Measurements from ENCODE around the gene GDPD3.

Gene GDPD3

GRCh38 chr16:30075503-30076275 lies 37.6 kb downstream of the GDPD3 start, which contains the start of gene PPP4C:
Gene PPP4C (plus strand): TSS chr16:30075994. CDS start chr16:30076378, 384 bp downstream.
- DNase-seq = peak; percentile 85

DNA sequence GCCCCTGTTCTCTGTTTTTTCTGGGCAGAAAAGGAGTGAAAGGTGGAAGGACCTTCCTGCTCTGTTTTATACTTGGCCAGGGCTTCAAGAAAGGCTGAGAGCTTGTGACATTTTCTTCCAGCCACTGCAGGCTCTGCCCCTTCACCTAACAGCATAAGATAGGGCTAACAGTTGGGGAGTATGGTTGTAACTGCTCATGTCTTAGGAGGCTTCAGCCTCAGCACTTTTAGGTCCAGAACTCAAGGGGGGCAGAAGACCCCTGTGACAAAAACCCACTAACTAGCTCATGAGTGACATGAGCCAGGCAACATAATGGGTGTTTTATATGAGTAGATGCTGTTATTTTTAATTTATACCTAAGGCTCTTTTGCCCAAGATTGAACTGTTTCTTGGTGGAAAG lies 42.8 kb downstream of the GDPD3 start:
- DNase-seq = no peak

- no peak for DNase-seq
Measured at GRCh38 chr16:30069611-30070462, 43.5 kb downstream of the GDPD3 start.

DNA sequence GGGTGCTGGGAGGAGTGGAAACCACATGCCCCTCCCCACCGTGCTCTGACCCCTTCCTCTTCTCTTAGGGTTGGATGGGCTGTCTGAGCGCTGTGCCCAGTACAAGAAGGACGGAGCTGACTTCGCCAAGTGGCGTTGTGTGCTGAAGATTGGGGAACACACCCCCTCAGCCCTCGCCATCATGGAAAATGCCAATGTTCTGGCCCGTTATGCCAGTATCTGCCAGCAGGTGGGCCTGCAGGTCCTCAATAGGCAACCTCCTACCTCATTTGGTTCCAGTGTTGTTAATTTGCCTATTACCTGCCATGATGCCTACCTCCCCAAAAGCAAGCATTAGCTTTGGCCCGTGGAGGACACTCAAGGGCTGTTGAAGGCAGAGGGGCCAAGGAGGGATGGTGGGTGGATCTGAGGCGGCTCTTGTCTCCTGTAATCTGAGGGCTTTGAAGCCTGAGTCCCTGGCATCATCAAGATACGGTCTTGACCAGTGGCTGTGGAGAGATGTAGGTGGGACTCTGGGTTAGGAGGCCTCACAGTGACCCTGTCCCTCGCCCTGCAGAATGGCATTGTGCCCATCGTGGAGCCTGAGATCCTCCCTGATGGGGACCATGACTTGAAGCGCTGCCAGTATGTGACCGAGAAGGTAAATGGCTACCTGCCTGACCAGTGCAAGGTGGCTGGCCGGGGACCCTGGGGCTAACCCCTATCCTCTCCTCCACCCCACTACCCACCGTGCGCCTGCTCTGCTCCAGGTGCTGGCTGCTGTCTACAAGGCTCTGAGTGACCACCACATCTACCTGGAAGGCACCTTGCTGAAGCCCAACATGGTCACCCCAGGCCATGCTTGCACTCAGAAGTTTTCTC lies 44.4 kb downstream of the GDPD3 start:
- DNase-seq = peak; percentile 71

GRCh38 chr16:30068333-30068732 lies 45.0 kb downstream of the GDPD3 start:
- no peak for DNase-seq

DNA sequence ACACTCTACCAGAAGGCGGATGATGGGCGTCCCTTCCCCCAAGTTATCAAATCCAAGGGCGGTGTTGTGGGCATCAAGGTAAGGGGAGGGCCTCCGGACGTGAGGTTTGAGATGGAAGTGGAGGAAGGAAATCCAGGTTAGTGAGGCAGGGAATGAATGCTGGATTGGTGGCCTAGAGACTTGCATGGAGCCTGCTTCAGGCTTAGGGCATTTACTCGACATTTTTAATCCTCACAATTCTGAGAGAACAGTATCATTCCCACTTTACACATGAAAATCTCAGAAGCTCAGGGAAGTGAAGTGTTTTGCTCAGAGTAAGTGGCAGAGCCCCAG lies 45.8 kb downstream of the GDPD3 start:
- no peak for DNase-seq

DNA sequence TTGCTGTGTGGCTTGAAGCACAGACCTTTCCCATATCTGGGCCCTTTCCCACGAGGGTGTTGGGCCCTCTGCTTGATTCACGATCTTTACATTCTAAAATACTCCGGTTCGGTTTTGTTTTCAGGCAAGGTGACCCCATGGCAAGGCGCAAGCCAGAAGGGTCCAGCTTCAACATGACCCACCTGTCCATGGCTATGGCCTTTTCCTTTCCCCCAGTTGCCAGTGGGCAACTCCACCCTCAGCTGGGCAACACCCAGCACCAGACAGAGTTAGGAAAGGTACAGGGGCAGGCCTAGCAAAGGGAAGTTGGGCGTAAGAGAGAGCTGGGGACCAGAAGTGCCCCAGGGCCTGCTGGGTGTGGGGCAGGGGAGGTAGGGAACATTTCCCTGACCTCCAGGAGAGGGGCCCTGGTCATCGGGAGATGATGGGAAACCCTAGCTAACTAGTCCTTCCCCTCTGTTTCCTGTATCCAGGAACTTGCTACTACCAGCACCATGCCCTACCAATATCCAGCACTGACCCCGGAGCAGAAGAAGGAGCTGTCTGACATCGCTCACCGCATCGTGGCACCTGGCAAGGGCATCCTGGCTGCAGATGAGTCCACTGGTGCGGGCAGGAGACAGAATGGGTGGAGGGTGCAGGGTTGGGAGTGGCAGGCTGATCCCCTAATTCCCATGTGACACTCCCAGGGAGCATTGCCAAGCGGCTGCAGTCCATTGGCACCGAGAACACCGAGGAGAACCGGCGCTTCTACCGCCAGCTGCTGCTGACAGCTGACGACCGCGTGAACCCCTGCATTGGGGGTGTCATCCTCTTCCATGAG lies 46.4 kb downstream of the GDPD3 start:
- no peak for DNase-seq

- DNase-seq = peak; percentile 34
Measured at GRCh38 chr16:30065943-30066760, 47.2 kb downstream of the GDPD3 start.

GRCh38 chr16:30065102-30065942 lies 48.0 kb downstream of the GDPD3 start, which contains the start of gene ALDOA:
Gene ALDOA (plus strand): TSS chr16:30065760. CDS start chr16:30066898, 1,138 bp downstream.
- peak; percentile 92 for DNase-seq

- no peak for DNase-seq
Measured at GRCh38 chr16:30064729-30065101, 48.6 kb downstream of the GDPD3 start.

GRCh38 chr16:30063893-30064728 lies 49.2 kb downstream of the GDPD3 start:
- peak; percentile 62 for DNase-seq

DNA sequence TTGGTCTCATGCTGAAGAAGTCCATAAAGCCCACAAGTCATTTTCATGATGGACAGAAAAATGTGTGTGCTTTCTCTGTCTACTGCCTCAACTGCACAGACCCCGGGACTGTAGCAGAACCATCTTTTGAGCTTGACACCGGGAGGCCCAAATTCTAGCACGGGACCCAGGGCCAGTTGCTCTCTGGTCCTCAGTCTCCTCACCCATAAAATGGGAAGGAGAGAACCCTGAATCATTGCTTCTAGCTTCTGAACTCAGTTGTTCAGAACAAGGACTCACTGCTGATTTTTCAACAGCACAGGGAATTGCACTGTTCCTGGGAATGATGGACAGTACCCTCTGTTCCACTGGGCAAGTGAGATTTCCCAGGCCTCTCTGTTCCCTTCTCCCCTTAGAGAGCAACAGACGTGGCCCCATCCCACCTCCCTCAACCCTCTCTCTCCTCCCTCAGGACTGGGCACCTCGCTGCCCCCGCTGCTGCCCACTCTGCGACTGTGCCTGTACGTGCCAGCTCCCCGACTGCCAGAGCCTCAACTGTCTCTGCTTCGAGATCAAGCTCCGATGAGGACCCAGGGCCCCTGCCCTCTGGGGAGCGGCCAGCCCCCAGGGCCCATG lies 50.0 kb downstream of the GDPD3 start:
- no peak for DNase-seq

DNA sequence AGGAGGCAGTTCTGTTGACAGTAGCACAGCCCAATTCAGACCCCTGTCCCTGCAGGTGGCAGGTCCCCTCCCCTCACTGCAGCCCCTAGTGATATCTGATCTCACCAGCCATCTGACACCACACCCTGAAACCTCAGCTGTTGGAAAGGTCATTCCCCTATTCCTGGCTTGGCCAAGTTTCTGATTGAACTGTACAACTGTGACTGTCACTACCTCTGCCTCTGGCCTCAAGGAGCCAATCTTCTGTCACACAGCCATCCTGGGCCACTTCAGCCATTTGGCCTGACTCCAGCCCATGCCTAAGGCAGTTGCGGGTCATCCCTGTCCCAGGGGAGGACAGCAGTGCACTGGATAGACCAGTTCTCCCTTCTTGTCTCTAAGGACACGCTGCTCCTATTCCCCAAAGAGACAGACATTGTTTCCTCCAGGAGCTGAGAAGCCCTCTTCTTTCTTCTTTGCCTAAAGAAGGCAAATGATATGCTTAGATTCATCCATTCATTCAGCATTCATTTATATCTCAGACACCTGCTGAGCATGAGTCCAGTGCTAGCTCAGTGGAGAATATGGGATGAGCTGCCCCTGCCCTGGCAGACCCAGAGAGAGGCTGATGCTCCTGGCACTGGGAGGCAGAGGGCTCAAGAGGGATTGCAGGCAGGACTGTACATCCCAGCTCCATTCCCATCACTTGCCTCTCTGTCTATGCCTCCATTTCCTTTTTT lies 52.3 kb downstream of the GDPD3 start:
- DNase-seq = no peak

GRCh38 chr16:30060346-30060745 lies 53.0 kb downstream of the GDPD3 start:
- DNase-seq = no peak

- DNase-seq = peak; percentile 55
Measured at GRCh38 chr16:30054959-30055553, 58.3 kb downstream of the GDPD3 start.
